Adrenal gland (tissue), 5 donors: ENCODE measurements around the gene PERCC1.

ENCODE experiments used
- CTCF ChIP-seq, 6 experiments: fragments of 450-650 bp in 4 of 6; fragments of 200-600 bp in 2 of 6; sonication (generic) in 1 of 6; IDR thresholded peaks; 1 replicate in 5 of 6; 2 replicates in 1 of 6; pipeline versions ENCODE4 v1.5.1 to v1.8.0; 2016 to 2021; ENCODE audit warnings: antibody characterized with exemption in 6 of 6, mild to moderate bottlenecking in 2 of 6, moderate library complexity in 1 of 6
- POLR2A ChIP-seq, 2 donors: fragments of 450-650 bp; IDR thresholded peaks; one replicate each; pipeline ENCODE4 v1.6.1; 2017; ENCODE audit warnings: antibody characterized with exemption in 2 of 2, mild to moderate bottlenecking in 2 of 2, moderate library complexity in 1 of 2
- donor health status: DM: no; HTN: no; CAD: no.

- TF ChIP-seq CTCF (IDR thresholded peaks at IDR 0.05) (no peak), POLR2A (IDR thresholded peaks at IDR 0.05) (no peak)
Measured at GRCh38 chr16:1438229-1439057, 7.6 kb downstream of the PERCC1 start.
